ENCODE results near the gene BBS9.

Gene BBS9

GRCh38 chr7:33423646-33424020 lies 294.3 kb downstream of the BBS9 start:
- H3K27ac ChIP-seq, result no peak overlapping the region
- peak; percentile 42 for TF ChIP-seq CTCF (conservative IDR thresholded peaks at IDR 0.05)
- TF ChIP-seq ZFX (IDR thresholded peaks at IDR 0.05), result no peak

- no peak for TF ChIP-seq CTCF (conservative IDR thresholded peaks at IDR 0.05)
- TF ChIP-seq ZFX (IDR thresholded peaks at IDR 0.05), result no peak
Measured at GRCh38 chr7:33425395-33425794, 296.0 kb downstream of the BBS9 start.

GRCh38 chr7:33425929-33426678 lies 296.7 kb downstream of the BBS9 start:
- TF ChIP-seq CTCF (conservative IDR thresholded peaks at IDR 0.05) (no peak), ZFX (IDR thresholded peaks at IDR 0.05) (no peak)
- no peak overlapping the region for H3K27ac ChIP-seq

More at GRCh38 chr7:33425395-33425794, 296.0 kb downstream of the BBS9 start:
- H3K27ac ChIP-seq, result no peak overlapping the region

- TF ChIP-seq CTCF (conservative IDR thresholded peaks at IDR 0.05) (no peak), ZFX (IDR thresholded peaks at IDR 0.05) (no peak)
- no peak overlapping the region for H3K27ac ChIP-seq
Measured at GRCh38 chr7:33428415-33428814, 299.1 kb downstream of the BBS9 start.

- no peak for TF ChIP-seq ZFX (IDR thresholded peaks at IDR 0.05)
- TF ChIP-seq CTCF (conservative IDR thresholded peaks at IDR 0.05), result no peak
- no peak overlapping the region for H3K27ac ChIP-seq
Measured at GRCh38 chr7:33431543-33431942, 302.2 kb downstream of the BBS9 start.

GRCh38 chr7:33432821-33433220 lies 303.5 kb downstream of the BBS9 start:
- TF ChIP-seq ZFX (IDR thresholded peaks at IDR 0.05) (no peak), CTCF (conservative IDR thresholded peaks at IDR 0.05) (no peak)
- H3K27ac ChIP-seq, result no peak overlapping the region

- TF ChIP-seq ZFX (IDR thresholded peaks at IDR 0.05) (no peak), CTCF (conservative IDR thresholded peaks at IDR 0.05) (no peak)
Measured at GRCh38 chr7:33433357-33433756, 304.0 kb downstream of the BBS9 start.

More at GRCh38 chr7:33433357-33433756, 304.0 kb downstream of the BBS9 start:
- no peak overlapping the region for H3K27ac ChIP-seq

Measured in C4-2B (cell line).